GM10847 (cell line): Measurements from ENCODE around the gene KLHL22.

Source experiments
- POLR2A ChIP-seq: IDR thresholded peaks from 2 replicates; pipeline ENCODE4 v1.6.1; 2011; ENCODE audit not compliant: insufficient read length; ENCODE audit errors: extremely low read depth

KLHL22 gene

GRCh38 chr22:20526628-20527355, 31.2 kb upstream of the KLHL22 start:
- TF ChIP-seq POLR2A, result no peak

- no peak for TF ChIP-seq POLR2A
Observed at GRCh38 chr22:20526305-20526627, 30.7 kb upstream of the KLHL22 start.

- no peak for TF ChIP-seq POLR2A
Observed at GRCh38 chr22:20525048-20525447, 29.5 kb upstream of the KLHL22 start.

- no peak for TF ChIP-seq POLR2A
Observed at GRCh38 chr22:20524004-20524481, 28.4 kb upstream of the KLHL22 start.

GRCh38 chr22:20523086-20523983, 27.7 kb upstream of the KLHL22 start:
- no peak for TF ChIP-seq POLR2A

- no peak for TF ChIP-seq POLR2A
Observed at GRCh38 chr22:20522134-20523004, 26.8 kb upstream of the KLHL22 start.

GRCh38 chr22:20520093-20520511, 24.5 kb upstream of the KLHL22 start:
- TF ChIP-seq POLR2A, result no peak

- TF ChIP-seq POLR2A, result no peak
Observed at GRCh38 chr22:20519558-20519957, 24.0 kb upstream of the KLHL22 start.

GRCh38 chr22:20517841-20518592, 22.4 kb upstream of the KLHL22 start:
- no peak for TF ChIP-seq POLR2A

GRCh38 chr22:20517422-20517821, 21.8 kb upstream of the KLHL22 start:
- TF ChIP-seq POLR2A, result no peak

GRCh38 chr22:20516399-20516798, 20.8 kb upstream of the KLHL22 start:
- TF ChIP-seq POLR2A, result no peak

- TF ChIP-seq POLR2A, result no peak
Observed at GRCh38 chr22:20514658-20515406, 19.2 kb upstream of the KLHL22 start.

- TF ChIP-seq POLR2A, result no peak
Observed at GRCh38 chr22:20511578-20512229, 16.1 kb upstream of the KLHL22 start.
